HCT116 (cell line): ENCODE results near the gene TMEM187. TPM values are rescaled to one million over a fixed set of nuclear protein-coding genes. Genes with fewer than 3 reads are reported as not detected.

Source experiments
- ATAC-seq: fragments of 200-7000 bp; cut with Tn5 transposase; 2 replicates; pipeline ENCODE4 v1.9.1; 2020; ENCODE audit warnings: mild to moderate bottlenecking, moderate library complexity
- BruUV-seq: library from RNA; stranded (reverse); fragments of 400-500 nt; replicated peaks from 2 replicates; lab custom pipeline; 2021; lab: Mats Ljungman, UMichigan
- CTCF ChIA-PET: fragments of 300-600 bp; sonication (Branson Sonifier 250); formaldehyde crosslinking; loops from one replicate; lab custom pipeline; 2021; ENCODE audit warnings: antibody characterized with exemption; lab: Charles Lee
- POLR2A ChIA-PET: fragments of 300-600, 350-600 bp; sonication (Branson Sonifier 250); formaldehyde crosslinking; loops from one replicate; lab custom pipeline; 2021; ENCODE audit warnings: antibody characterized with exemption; lab: Charles Lee
- RAD21 ChIA-PET, 2 experiments: fragments of 300-600 bp; sonication (Branson Sonifier 250); formaldehyde crosslinking; loops; one replicate each; lab custom pipeline; 2023; ENCODE audit warnings: low total read pairs in 2 of 2; ENCODE audit not compliant: uncharacterized antibody in 2 of 2, unreplicated experiment in 2 of 2, low non-redundant PET in 1 of 2; lab: Charles Lee
- DNase-seq: peaks from one replicate; pipeline ENCODE4 v3.0.0-alpha.2; 2010; ENCODE audit warnings: low read depth, low spot score
- H2AFZ ChIP-seq: fragments of 200-600 bp; shearing (Covaris generic), sonication (generic); 2 replicates; pipeline ENCODE4 v1.6.1; 2017; ENCODE audit warnings: low read depth, mixed run types, mixed read lengths, antibody characterized with exemption, low read length; ENCODE audit not compliant: poor library complexity, severe bottlenecking
- H3K27ac ChIP-seq: 2 replicates; pipeline ENCODE4 v1.5.1; 2012; ENCODE audit warnings: low read depth, low read length
- H3K27me3 ChIP-seq: fragments of 200-600 bp; sonication (generic); 2 replicates; pipeline ENCODE4 v1.6.1; 2016; ENCODE audit warnings: mixed run types, low read length, mixed read lengths; ENCODE audit not compliant: insufficient read depth
- H3K36me3 ChIP-seq, 2 experiments: fragments of 200-500 bp in 1 of 2; fragments of 200-600 bp in 1 of 2; sonication (Bioruptor generic) in 1 of 2; sonication (generic) in 1 of 2; 2 replicates each; pipeline versions ENCODE4 v1.5.1 to v1.6.1; 2014 to 2016; ENCODE audit warnings: low read length in 2 of 2, inconsistent platforms in 1 of 2, mixed read lengths in 1 of 2, mixed run types in 1 of 2; ENCODE audit not compliant: insufficient read depth in 2 of 2, control insufficient read depth in 1 of 2
- H3K4me1 ChIP-seq, 2 experiments: fragments of 200-600 bp in 1 of 2; sonication (generic) in 1 of 2; 2 replicates each; pipeline versions ENCODE4 v1.5.1 to v1.6.1; 2012 to 2017; ENCODE audit warnings: low read length in 2 of 2, inconsistent platforms in 1 of 2, mild to moderate bottlenecking in 1 of 2, mixed read lengths in 1 of 2, mixed run types in 1 of 2, moderate library complexity in 1 of 2; ENCODE audit not compliant: insufficient read depth in 2 of 2, control insufficient read depth in 1 of 2
- H3K4me2 ChIP-seq: fragments of 200-600 bp; sonication (generic); 2 replicates; pipeline ENCODE4 v1.6.1; 2017; ENCODE audit warnings: mixed run types, low read length, mixed read lengths
- H3K4me3 ChIP-seq, 2 experiments: fragments of 200-600 bp in 1 of 2; sonication (generic) in 1 of 2; replicated peaks in 1 of 2; 2 replicates each; pipeline ENCODE4 v1.5.1; 2011 to 2016; ENCODE audit warnings: low read length in 2 of 2, control low read depth in 1 of 2, low read depth in 1 of 2, mild to moderate bottlenecking in 1 of 2, mixed read lengths in 1 of 2, mixed run types in 1 of 2
- H3K79me2 ChIP-seq: fragments of 200-600 bp; sonication (generic); 2 replicates; pipeline ENCODE4 v1.6.1; 2017; ENCODE audit warnings: mild to moderate bottlenecking, mixed run types, low read length, moderate library complexity, mixed read lengths; ENCODE audit not compliant: insufficient read depth
- H3K9ac ChIP-seq: fragments of 200-600 bp; sonication (generic); 2 replicates; pipeline ENCODE4 v1.6.1; 2016; ENCODE audit warnings: low read length, mixed read lengths
- H3K9me2 ChIP-seq: fragments of 200-600 bp; sonication (generic), shearing (Covaris generic); 2 replicates; pipeline ENCODE4 v1.6.1; 2017; ENCODE audit warnings: mixed run types, mild to moderate bottlenecking, moderate library complexity; ENCODE audit not compliant: insufficient read depth
- H3K9me3 ChIP-seq, 2 experiments: fragments of 200-500 bp in 1 of 2; fragments of 200-600 bp in 1 of 2; sonication (Bioruptor generic) in 1 of 2; sonication (generic) in 1 of 2; 2 replicates each; pipeline ENCODE4 v1.6.1; 2014 to 2017; ENCODE audit warnings: low read length in 2 of 2, mixed read lengths in 2 of 2, inconsistent platforms in 1 of 2, low read depth in 1 of 2, mild to moderate bottlenecking in 1 of 2, mixed run types in 1 of 2, moderate library complexity in 1 of 2; ENCODE audit not compliant: control insufficient read depth in 1 of 2, insufficient read depth in 1 of 2
- H4K20me1 ChIP-seq: fragments of 200-600 bp; sonication (generic), shearing (Covaris generic); 2 replicates; pipeline ENCODE4 v1.6.1; 2017; ENCODE audit warnings: mixed run types, mild to moderate bottlenecking, moderate library complexity; ENCODE audit not compliant: insufficient read depth
- CBX3 ChIP-seq: IDR thresholded peaks from 2 replicates; pipeline ENCODE4 v1.6.1; 2012; ENCODE audit warnings: low read depth
- ELF1 ChIP-seq: IDR thresholded peaks from 2 replicates; pipeline ENCODE4 v1.6.1; 2012; ENCODE audit warnings: low read depth, borderline replicate concordance
- EZH2 ChIP-seq: fragments of 200-600 bp; sonication (generic); IDR thresholded peaks from 2 replicates; pipeline ENCODE4 v1.6.1; 2017; ENCODE audit warnings: antibody characterized with exemption, mixed run types
- EZH2phosphoT487 ChIP-seq: fragments of 200-600 bp; IDR thresholded peaks from 2 replicates; pipeline ENCODE4 v1.6.1; 2018; ENCODE audit warnings: antibody characterized with exemption, borderline replicate concordance
- JUND ChIP-seq: IDR thresholded peaks from 2 replicates; pipeline ENCODE4 v1.6.1; 2012
- POLR2A ChIP-seq: IDR thresholded peaks from 2 replicates; pipeline ENCODE4 v1.7.0; 2011; ENCODE audit warnings: borderline replicate concordance; ENCODE audit not compliant: insufficient read depth, insufficient read length; ENCODE audit errors: extremely low read depth
- POLR2AphosphoS5 ChIP-seq: IDR thresholded peaks from 2 replicates; pipeline ENCODE4 v1.6.1; 2011; ENCODE audit warnings: mild to moderate bottlenecking, low read depth, low read length, moderate library complexity
- RAD21 ChIP-seq: IDR thresholded peaks from 2 replicates; pipeline ENCODE4 v1.6.1; 2012; ENCODE audit warnings: low read depth, mild to moderate bottlenecking
- SP1 ChIP-seq: IDR thresholded peaks from 2 replicates; pipeline ENCODE4 v1.6.1; 2012; ENCODE audit warnings: low read depth
- TCF7L2 ChIP-seq: IDR thresholded peaks from 2 replicates; pipeline ENCODE4 v1.7.0; 2011; ENCODE audit warnings: borderline replicate concordance, inconsistent platforms; ENCODE audit not compliant: insufficient read depth, insufficient read length; ENCODE audit errors: extremely low read depth
- YY1 ChIP-seq: IDR thresholded peaks from 2 replicates; pipeline ENCODE4 v1.6.1; 2011; ENCODE audit warnings: low read length, low read depth, moderate library complexity, mild to moderate bottlenecking; ENCODE audit not compliant: insufficient replicate concordance; ENCODE audit errors: extremely low read depth
- ZFX ChIP-seq: fragments of 450-650 bp; IDR thresholded peaks from 2 replicates; pipeline ENCODE4 v1.6.1; 2017
- intact Hi-C: fragments of 100-400 bp; cut with micrococcal nuclease; formaldehyde crosslinking; loops from 2 replicates; pipeline ENCODE4 v1.10.0; 2022
- total RNA-seq: library from RNA; stranded (reverse); gene quantifications from one replicate; pipeline ENCODE4 v1.2.1, GENCODE V29; 2021; ENCODE audit not compliant: unreplicated experiment

TMEM187 gene
- total RNA-seq, 1 experiment from 2014 or later, result 12.6 TPM

GRCh38 chrX:153922932-153923857 lies 49.4 kb upstream of the TMEM187 start:
- POLR2A ChIA-PET, result interaction anchor here (1.1 kb wide), 1 partner anchor 24 kb away, joined by 3 read pairs; no protein-coding TSS in a partner anchor
- intact Hi-C loops, result no loop called here
- TF ChIP-seq RAD21 (no peak), JUND (no peak), ELF1 (no peak), ZFX (no peak), CBX3 (no peak), EZH2 (no peak), POLR2AphosphoS5 (no peak), EZH2phosphoT487 (no peak), SP1 (no peak), POLR2A (no peak), YY1 (no peak), TCF7L2 (no peak)
- RAD21 ChIA-PET, result no interaction called here
- peaks cover 27% of the 10 kb centered on the region; the same call in 1 of the 2 replicates for H3K79me2 ChIP-seq
- H3K27me3 ChIP-seq, result no peaks in the 10 kb centered on the region
- no peak overlapping the region for H3K4me3 ChIP-seq
- H3K36me3 ChIP-seq, result no peaks in the 10 kb centered on the region
- H3K9ac ChIP-seq, result no peak overlapping the region
- no peak overlapping the region for H3K4me2 ChIP-seq
- CTCF ChIA-PET, result interaction anchor here (2.5 kb wide), 1 partner anchor 24 kb away, joined by 12 read pairs; no protein-coding TSS in a partner anchor
- H3K4me1 ChIP-seq, result peaks cover 11 to 30% of the 10 kb centered on the region in 2 experiments
- ATAC-seq, result no peak
- no peak overlapping the region for H3K27ac ChIP-seq
- no TSS peak for BruUV-seq
- H3K9me2 ChIP-seq, result no peaks in the 10 kb centered on the region
- H2AFZ ChIP-seq, result no peak overlapping the region
- no peaks in the 10 kb centered on the region for H4K20me1 ChIP-seq
- H3K9me3 ChIP-seq, result no peaks in the 10 kb centered on the region
- DNase-seq, result no peak
